A673 (cell line): ENCODE data around the gene LMO7. TPM values are rescaled to one million over a fixed set of nuclear protein-coding genes. Genes with fewer than 3 reads are reported as not detected.

Experiments used
- BruUV-seq: library from RNA; stranded (reverse); fragments of 400-500 nt; replicated peaks from 2 replicates; lab custom pipeline; 2021; lab: Mats Ljungman, UMichigan
- CTCF ChIA-PET: fragments of 300-600 bp; sonication (Branson Sonifier 250); formaldehyde crosslinking; loops from one replicate; lab custom pipeline; 2022; ENCODE audit warnings: antibody characterized with exemption; lab: Charles Lee
- POLR2A ChIA-PET: fragments of 300-600 bp; sonication (Branson Sonifier 250); formaldehyde crosslinking; loops from one replicate; lab custom pipeline; 2022; ENCODE audit warnings: antibody characterized with exemption; ENCODE audit not compliant: low non-redundant PET; lab: Charles Lee
- DNase-seq: peaks from one replicate; pipeline ENCODE4 v3.0.0-alpha.2; 2015; ENCODE audit warnings: low spot score
- H3K27ac ChIP-seq: fragments of 200-600 bp; sonication (generic); 2 replicates; pipeline ENCODE4 v1.5.1; 2016; ENCODE audit warnings: mixed run types, low read depth, mild to moderate bottlenecking, mixed read lengths, antibody characterized with exemption, low read length; ENCODE audit not compliant: poor library complexity, severe bottlenecking
- H3K27me3 ChIP-seq: fragments of 200-600 bp; sonication (generic); replicated peaks from 2 replicates; pipeline ENCODE4 v1.6.1; 2017; ENCODE audit warnings: mixed run types, low read depth, mild to moderate bottlenecking, mixed read lengths, antibody characterized with exemption, low read length; ENCODE audit not compliant: insufficient read depth, poor library complexity
- H3K36me3 ChIP-seq: fragments of 200-600 bp; sonication (generic); 2 replicates; pipeline ENCODE4 v1.6.1; 2016; ENCODE audit warnings: mixed run types, mild to moderate bottlenecking, mixed read lengths, antibody characterized with exemption, low read length; ENCODE audit not compliant: insufficient read depth, poor library complexity, severe bottlenecking
- H3K4me1 ChIP-seq: fragments of 200-600 bp; sonication (generic); 2 replicates; pipeline ENCODE4 v1.6.1; 2017; ENCODE audit warnings: mixed run types, mild to moderate bottlenecking, mixed read lengths, antibody characterized with exemption, low read length; ENCODE audit not compliant: insufficient read depth, poor library complexity, severe bottlenecking
- H3K4me3 ChIP-seq: fragments of 200-600 bp; sonication (generic); 2 replicates; pipeline ENCODE4 v1.5.1; 2016; ENCODE audit warnings: low read depth, mixed run types, mild to moderate bottlenecking, mixed read lengths, low read length; ENCODE audit not compliant: poor library complexity, severe bottlenecking
- H3K9me3 ChIP-seq: fragments of 200-600 bp; sonication (generic); 2 replicates; pipeline ENCODE4 v1.6.1; 2016; ENCODE audit warnings: mixed run types, low read depth, mild to moderate bottlenecking, mixed read lengths, antibody characterized with exemption, low read length; ENCODE audit not compliant: poor library complexity, severe bottlenecking
- EZH2 ChIP-seq: fragments of 200-600 bp; sonication (generic); IDR thresholded peaks from 2 replicates; pipeline ENCODE4 v1.6.1; 2017; ENCODE audit warnings: borderline replicate concordance, low read depth, mild to moderate bottlenecking, mixed read lengths, antibody characterized with exemption, low read length; ENCODE audit not compliant: poor library complexity, severe bottlenecking
- intact Hi-C: fragments of 100-400 bp; cut with micrococcal nuclease; formaldehyde crosslinking; loops from one replicate; pipeline ENCODE4 v1.10.0; 2022; ENCODE audit not compliant: unreplicated experiment
- total RNA-seq: library from RNA; stranded (reverse); gene quantifications from 2 replicates; pipeline ENCODE4 v1.2.3, GENCODE V29; 2021
- TF ChIP-seq, protein P1 (sequence below): fragments of 300-800, 200-600 bp; sonication (generic); conservative IDR thresholded peaks from 2 replicates; pipeline ENCODE4 v1.5.1; 2017; ENCODE audit warnings: low read depth, mild to moderate bottlenecking, antibody characterized with exemption, low read length, moderate library complexity, mixed read lengths

The LMO7 gene
- total RNA-seq, 1 experiment from 2014 or later, result 20.3 TPM

- DNase-seq, result no peak
- no peak for TF ChIP-seq EZH2
- TF ChIP-seq, protein P1, sequence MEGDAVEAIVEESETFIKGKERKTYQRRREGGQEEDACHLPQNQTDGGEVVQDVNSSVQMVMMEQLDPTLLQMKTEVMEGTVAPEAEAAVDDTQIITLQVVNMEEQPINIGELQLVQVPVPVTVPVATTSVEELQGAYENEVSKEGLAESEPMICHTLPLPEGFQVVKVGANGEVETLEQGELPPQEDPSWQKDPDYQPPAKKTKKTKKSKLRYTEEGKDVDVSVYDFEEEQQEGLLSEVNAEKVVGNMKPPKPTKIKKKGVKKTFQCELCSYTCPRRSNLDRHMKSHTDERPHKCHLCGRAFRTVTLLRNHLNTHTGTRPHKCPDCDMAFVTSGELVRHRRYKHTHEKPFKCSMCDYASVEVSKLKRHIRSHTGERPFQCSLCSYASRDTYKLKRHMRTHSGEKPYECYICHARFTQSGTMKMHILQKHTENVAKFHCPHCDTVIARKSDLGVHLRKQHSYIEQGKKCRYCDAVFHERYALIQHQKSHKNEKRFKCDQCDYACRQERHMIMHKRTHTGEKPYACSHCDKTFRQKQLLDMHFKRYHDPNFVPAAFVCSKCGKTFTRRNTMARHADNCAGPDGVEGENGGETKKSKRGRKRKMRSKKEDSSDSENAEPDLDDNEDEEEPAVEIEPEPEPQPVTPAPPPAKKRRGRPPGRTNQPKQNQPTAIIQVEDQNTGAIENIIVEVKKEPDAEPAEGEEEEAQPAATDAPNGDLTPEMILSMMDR, result no peak
- H3K27ac ChIP-seq, result no peak overlapping the region
- no peak overlapping the region for H3K4me3 ChIP-seq
- no peaks in the 10 kb centered on the region for H3K4me1 ChIP-seq
- H3K27me3 ChIP-seq, result no peaks in the 10 kb centered on the region
- intact Hi-C loops, result no loop called here
- H3K36me3 ChIP-seq, result no peaks in the 10 kb centered on the region
- ChIA-PET POLR2A (no interaction called here), CTCF (no interaction called here)
- H3K9me3 ChIP-seq, result no peaks in the 10 kb centered on the region
- no TSS peak for BruUV-seq
These were observed 100.0 kb downstream of the LMO7 start for GRCh38 chr13:75736173-75736572.

DNA sequence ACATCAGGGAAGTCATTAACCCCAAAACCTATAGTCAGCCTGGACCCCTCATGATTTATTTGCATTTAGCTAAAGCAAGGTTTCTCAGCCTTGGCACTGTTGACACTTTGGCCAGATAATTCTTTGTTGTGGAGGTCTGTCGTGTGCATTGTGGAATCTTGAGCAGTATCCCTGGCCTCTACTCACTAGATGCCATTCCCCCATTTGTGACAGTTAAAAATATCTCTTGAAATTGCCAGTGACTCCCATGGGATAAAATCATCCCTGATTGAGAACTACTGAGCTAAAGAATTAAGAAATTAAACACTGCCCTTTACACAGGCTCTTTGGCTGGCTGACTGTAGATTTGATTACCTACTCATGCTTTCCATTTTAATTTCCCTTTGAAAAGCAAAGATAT is 102.7 kb downstream of the LMO7 start:
- intact Hi-C loops, result no loop called here
- H3K27me3 ChIP-seq, result no peaks in the 10 kb centered on the region
- DNase-seq, result no peak
- H3K4me3 ChIP-seq, result no peak overlapping the region
- no peaks in the 10 kb centered on the region for H3K4me1 ChIP-seq
- ChIA-PET POLR2A (no interaction called here), CTCF (no interaction called here)
- BruUV-seq, result no TSS peak
- no peak overlapping the region for H3K27ac ChIP-seq
- H3K36me3 ChIP-seq, result no peaks in the 10 kb centered on the region
- TF ChIP-seq, protein P1, result no peak
- TF ChIP-seq EZH2, result no peak
- no peaks in the 10 kb centered on the region for H3K9me3 ChIP-seq

- no peak overlapping the region for H3K27ac ChIP-seq
- TF ChIP-seq, protein P1, result no peak
- no peak for TF ChIP-seq EZH2
- H3K4me1 ChIP-seq, result no peaks in the 10 kb centered on the region
- POLR2A ChIA-PET, result no interaction called here
- DNase-seq, result no peak
- CTCF ChIA-PET, result no interaction called here
- H3K9me3 ChIP-seq, result no peaks in the 10 kb centered on the region
- BruUV-seq, result no TSS peak
- H3K4me3 ChIP-seq, result no peak overlapping the region
- H3K36me3 ChIP-seq, result no peaks in the 10 kb centered on the region
- H3K27me3 ChIP-seq, result no peaks in the 10 kb centered on the region
- intact Hi-C loops, result no loop called here
These were observed 103.2 kb downstream of the LMO7 start for GRCh38 chr13:75739244-75739868.
